ENCODE measurements around the gene KCNT1.

KCNT1 gene

DNA sequence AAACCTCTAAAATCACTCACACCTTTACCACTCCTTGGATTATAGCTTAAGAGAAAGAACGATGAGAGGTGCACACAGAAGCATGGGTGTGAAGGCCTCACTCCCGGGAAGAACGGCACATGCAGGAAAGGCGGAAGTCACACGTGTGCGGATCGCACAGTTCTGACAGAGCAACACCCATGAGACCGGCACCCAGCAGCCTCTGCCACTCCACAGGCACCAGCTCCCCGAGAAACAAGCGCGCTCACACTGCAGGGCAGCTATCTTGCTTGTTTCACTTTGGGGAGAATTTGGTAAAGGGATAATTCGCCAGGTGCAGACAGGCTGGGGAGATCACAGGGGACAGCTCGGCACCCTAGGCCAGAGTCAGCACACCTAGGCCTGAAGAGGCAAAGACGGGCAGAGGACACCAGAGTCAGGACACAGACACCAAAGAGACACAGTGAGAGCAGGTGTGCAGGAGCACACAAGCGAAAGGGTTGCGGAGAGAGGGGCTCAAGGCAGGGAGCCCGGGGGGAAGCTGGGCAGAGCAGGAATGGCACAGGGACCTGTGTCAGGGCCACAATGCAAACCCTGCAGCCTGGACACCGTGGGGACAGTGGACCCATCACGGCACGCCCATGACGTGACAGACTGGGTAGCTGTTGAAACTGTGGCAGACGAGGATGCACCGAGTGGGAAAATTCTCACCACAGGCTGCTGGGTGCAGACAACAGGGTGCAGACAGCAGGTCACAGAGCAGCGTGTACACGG lies 123.6 kb downstream of the KCNT1 start:
- DNase-seq = no peak

- no peak for DNase-seq
Observed at GRCh38 chr9:135826188-135826545, 124.2 kb downstream of the KCNT1 start.

DNA sequence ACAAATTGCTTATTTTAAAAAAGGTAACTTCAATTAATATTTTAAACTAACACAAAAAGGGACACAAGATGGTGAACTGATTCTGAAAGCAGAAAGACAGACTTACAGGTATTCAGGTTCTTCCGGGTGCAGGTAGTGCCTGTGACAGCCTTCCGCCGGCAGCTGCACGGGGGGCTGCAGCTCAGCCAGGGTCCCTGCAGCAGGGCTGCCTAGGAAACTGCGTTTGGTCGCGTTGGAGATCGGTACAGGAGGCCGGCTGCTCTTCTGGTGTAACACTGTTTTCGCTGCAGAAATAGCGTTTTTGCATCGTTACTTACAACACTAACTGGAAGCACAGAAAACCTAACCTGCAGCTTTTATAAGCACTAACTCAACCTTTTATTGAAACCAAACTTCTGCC lies 125.3 kb downstream of the KCNT1 start:
- DNase-seq = no peak

GRCh38 chr9:135827866-135828580 lies 126.0 kb downstream of the KCNT1 start:
- no peak for DNase-seq

GRCh38 chr9:135828656-135829055 lies 126.7 kb downstream of the KCNT1 start:
- no peak for DNase-seq

GRCh38 chr9:135830496-135830895 lies 128.5 kb downstream of the KCNT1 start:
- no peak for DNase-seq

GRCh38 chr9:135833864-135834263 lies 131.9 kb downstream of the KCNT1 start:
- DNase-seq = no peak

- no peak for DNase-seq
Observed at GRCh38 chr9:135835131-135835530, 133.1 kb downstream of the KCNT1 start.

DNA sequence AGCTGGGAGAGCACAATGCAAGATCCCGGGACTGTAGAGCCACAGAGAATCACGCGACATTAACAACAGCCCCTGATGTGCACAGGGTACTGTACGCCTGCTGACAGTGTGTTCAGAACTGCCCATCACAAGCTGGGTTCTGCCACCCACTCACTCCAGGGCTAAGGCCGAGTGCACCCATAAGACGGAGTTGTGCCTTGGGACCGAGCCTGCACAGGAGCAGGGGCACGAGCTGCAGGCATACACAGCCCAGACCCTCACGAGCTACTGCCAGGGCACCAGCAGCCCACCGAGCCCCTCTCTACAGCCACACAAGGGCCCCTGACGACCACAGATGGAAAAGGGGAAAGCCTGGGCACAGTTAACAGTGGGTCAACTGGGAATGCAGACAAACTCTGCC lies 137.5 kb downstream of the KCNT1 start:
- DNase-seq = no peak

DNA sequence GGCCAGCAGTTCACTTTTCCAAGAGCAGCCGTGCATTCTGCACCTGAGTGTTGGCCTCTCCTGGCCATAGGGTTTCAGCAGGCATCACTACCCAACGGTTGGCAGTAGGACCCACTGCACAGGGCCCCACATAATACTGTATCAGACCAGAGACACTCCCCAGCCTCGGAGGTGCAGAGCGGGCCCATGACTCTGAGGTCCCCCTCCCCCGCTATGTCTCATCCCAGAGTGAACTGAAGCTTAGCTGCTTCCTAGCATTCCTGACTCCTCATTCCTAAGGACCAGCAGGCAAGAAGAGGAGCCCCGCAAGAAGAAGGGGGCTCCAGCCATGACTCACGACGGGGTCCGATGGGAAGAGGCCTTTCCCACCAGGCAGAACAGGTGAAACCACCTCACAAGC lies 138.1 kb downstream of the KCNT1 start:
- DNase-seq = no peak

GRCh38 chr9:135840539-135840938 lies 138.6 kb downstream of the KCNT1 start:
- no peak for DNase-seq
